ENCODE results near the gene FOXP1. TPM values are rescaled to one million over a fixed set of nuclear protein-coding genes. Genes with fewer than 3 reads are reported as not detected.

FOXP1 gene
- total and polyA plus RNA-seq, 12 donors = 4.8 to 56.0 (median 43.8) TPM

- H3K27ac ChIP-seq = no peak overlapping the region
- H3K4me3 ChIP-seq = no peak overlapping the region
- H3K27me3 ChIP-seq = no peaks in the 10 kb centered on the region
- DNase-seq (no peak), ATAC-seq (peak in 5 of 8 donors; percentile 31 to 58 (median 49))
- TF ChIP-seq, protein P1, sequence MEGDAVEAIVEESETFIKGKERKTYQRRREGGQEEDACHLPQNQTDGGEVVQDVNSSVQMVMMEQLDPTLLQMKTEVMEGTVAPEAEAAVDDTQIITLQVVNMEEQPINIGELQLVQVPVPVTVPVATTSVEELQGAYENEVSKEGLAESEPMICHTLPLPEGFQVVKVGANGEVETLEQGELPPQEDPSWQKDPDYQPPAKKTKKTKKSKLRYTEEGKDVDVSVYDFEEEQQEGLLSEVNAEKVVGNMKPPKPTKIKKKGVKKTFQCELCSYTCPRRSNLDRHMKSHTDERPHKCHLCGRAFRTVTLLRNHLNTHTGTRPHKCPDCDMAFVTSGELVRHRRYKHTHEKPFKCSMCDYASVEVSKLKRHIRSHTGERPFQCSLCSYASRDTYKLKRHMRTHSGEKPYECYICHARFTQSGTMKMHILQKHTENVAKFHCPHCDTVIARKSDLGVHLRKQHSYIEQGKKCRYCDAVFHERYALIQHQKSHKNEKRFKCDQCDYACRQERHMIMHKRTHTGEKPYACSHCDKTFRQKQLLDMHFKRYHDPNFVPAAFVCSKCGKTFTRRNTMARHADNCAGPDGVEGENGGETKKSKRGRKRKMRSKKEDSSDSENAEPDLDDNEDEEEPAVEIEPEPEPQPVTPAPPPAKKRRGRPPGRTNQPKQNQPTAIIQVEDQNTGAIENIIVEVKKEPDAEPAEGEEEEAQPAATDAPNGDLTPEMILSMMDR (IDR thresholded peaks at IDR 0.05) = no peak
- H3K36me3 ChIP-seq = no peaks in the 10 kb centered on the region
- WGBS, 2 donors = 85 to 89% methylated on average over 7 of the region's 7 CpGs
- no peaks in the 10 kb centered on the region for H3K9me3 ChIP-seq
- intact Hi-C loops (cut with DNase I) = no loop called here
- H3K4me1 ChIP-seq = peaks cover 2 to 48% (median 20%) of the 10 kb centered on the region in 9 donors
Measured at GRCh38 chr3:71537211-71537611, 46.3 kb downstream of the FOXP1 start.

GRCh38 chr3:71536376-71536965, 47.1 kb downstream of the FOXP1 start:
- ATAC-seq (no peak), DNase-seq (no peak)
- TF ChIP-seq, protein P1 (IDR thresholded peaks at IDR 0.05) = no peak
- H3K27me3 ChIP-seq = no peaks in the 10 kb centered on the region
- H3K27ac ChIP-seq = peak overlapping the region in 1 of 10 donors; percentile 57
- no peaks in the 10 kb centered on the region for H3K36me3 ChIP-seq
- WGBS, 2 donors = 89% methylated on average over 7 of the region's 7 CpGs
- H3K4me3 ChIP-seq = no peak overlapping the region
- intact Hi-C loops (cut with DNase I) = no loop called here
- H3K9me3 ChIP-seq = no peaks in the 10 kb centered on the region
- peaks cover 0 to 48% (median 15%) of the 10 kb centered on the region in 9 donors for H3K4me1 ChIP-seq

- H3K9me3 ChIP-seq = no peaks in the 10 kb centered on the region
- H3K36me3 ChIP-seq = no peaks in the 10 kb centered on the region
- no peaks in the 10 kb centered on the region for H3K27me3 ChIP-seq
- TF ChIP-seq, protein P1 (IDR thresholded peaks at IDR 0.05) = no peak
- intact Hi-C loops (cut with DNase I) = no loop called here
- peaks cover 0 to 50% (median 10%) of the 10 kb centered on the region in 9 donors for H3K4me1 ChIP-seq
- WGBS, 2 donors = 98 to 99% methylated on average over 4 of the region's 4 CpGs
- no peak overlapping the region for H3K4me3 ChIP-seq
- DNase-seq (no peak), ATAC-seq (no peak)
- peak overlapping the region in 1 of 10 donors; percentile 7 for H3K27ac ChIP-seq
Measured at GRCh38 chr3:71533588-71533987, 49.9 kb downstream of the FOXP1 start.

GRCh38 chr3:71532639-71533395, 50.7 kb downstream of the FOXP1 start:
- peaks cover 0 to 49% (median 10%) of the 10 kb centered on the region in 9 donors for H3K4me1 ChIP-seq
- WGBS, 2 donors = 69 to 74% methylated on average over 6 of the region's 6 CpGs
- H3K4me3 ChIP-seq = no peak overlapping the region
- TF ChIP-seq, protein P1 (IDR thresholded peaks at IDR 0.05) = no peak
- ATAC-seq (peak in 4 of 8 donors; percentile 29 to 72 (median 54)), DNase-seq (peak in 1 of 2 donors; percentile 27)
- no peaks in the 10 kb centered on the region for H3K36me3 ChIP-seq
- no peaks in the 10 kb centered on the region for H3K9me3 ChIP-seq
- H3K27me3 ChIP-seq = no peaks in the 10 kb centered on the region
- H3K27ac ChIP-seq = peak overlapping the region in 3 of 10 donors; percentile 11 to 12 (median 11)
- intact Hi-C loops (cut with DNase I) = no loop called here

Measured in heart right ventricle (tissue), 16 donors.